Lower leg skin (tissue), 3 donors: ENCODE measurements around the gene CHCHD1.

ENCODE experiments used
- CTCF ChIP-seq, 3 donors: fragments of 450-650 bp; IDR thresholded peaks; one replicate each; pipeline ENCODE4 v1.5.1; 2016; ENCODE audit warnings: antibody characterized with exemption in 3 of 3, mild to moderate bottlenecking in 3 of 3, moderate library complexity in 2 of 3
- POLR2A ChIP-seq, 2 donors: fragments of 450-650 bp; IDR thresholded peaks; one replicate each; pipeline ENCODE4 v1.6.1; 2016 to 2017; ENCODE audit warnings: antibody characterized with exemption in 2 of 2, mild to moderate bottlenecking in 1 of 2, moderate library complexity in 1 of 2

- TF ChIP-seq CTCF (IDR thresholded peaks at IDR 0.05) (no peak), POLR2A (IDR thresholded peaks at IDR 0.05) (no peak)
These were observed 41.5 kb downstream of the CHCHD1 start for GRCh38 chr10:73823391-73823790.
